Testis (tissue), 3 donors: ENCODE data around the gene ARHGAP22. TPM values are rescaled to one million over a fixed set of nuclear protein-coding genes. Genes with fewer than 3 reads are reported as not detected.

Experiments
- DNase-seq: peaks from one replicate; pipeline ENCODE4 v3.0.0-alpha.2; 2019
- H3K27ac ChIP-seq, 2 donors: fragments of 200-600 bp; sonication (generic); one replicate each; pipeline ENCODE4 v1.5.1; 2019
- H3K27me3 ChIP-seq: fragments of 200-600 bp; sonication (generic); one replicate; pipeline ENCODE4 v1.5.1; 2019
- H3K36me3 ChIP-seq: fragments of 200-600 bp; sonication (generic); one replicate; pipeline ENCODE4 v1.5.1; 2017; ENCODE audit warnings: low read depth; ENCODE audit errors: missing control alignments
- H3K4me1 ChIP-seq: fragments of 200-600 bp; sonication (generic); one replicate; pipeline ENCODE4 v1.5.1; 2019
- H3K4me3 ChIP-seq, 2 donors: fragments of 200-600 bp; sonication (generic); one replicate each; pipeline ENCODE4 v1.5.1; 2017 to 2019
- H3K9me3 ChIP-seq: fragments of 200-600 bp; sonication (generic); one replicate; pipeline ENCODE4 v1.5.1; 2017
- CTCF ChIP-seq, 3 experiments: fragments of 450-650 bp in 2 of 3; fragments of 200-600 bp in 1 of 3; sonication (generic) in 1 of 3; IDR thresholded peaks; one replicate each; pipeline ENCODE4 v1.5.1; 2016 to 2019; ENCODE audit warnings: antibody characterized with exemption in 3 of 3, mild to moderate bottlenecking in 2 of 3, moderate library complexity in 1 of 3
- POLR2A ChIP-seq: fragments of 450-650 bp; IDR thresholded peaks from one replicate; pipeline ENCODE4 v1.6.1; 2017; ENCODE audit warnings: antibody characterized with exemption, mild to moderate bottlenecking, moderate library complexity
- WGBS, 2 donors: methylation state at CpG; one replicate each; pipeline ENCODE4 v1.1.5; 2018; 5-methylcytosine and 5-hydroxymethylcytosine counted together
- intact Hi-C: fragments of 100-400 bp; cut with DNase I; formaldehyde crosslinking; loops from one replicate; pipeline ENCODE4 v1.15.1; 2023; ENCODE audit warnings: low total_unique reads
- polyA plus RNA-seq: library from polyadenylated mRNA; stranded (reverse); fragments of 350-450 nt; fragmentation: Illumina TruSeq; extraction: RNeasy Lipid Tissue Mini Kit (QIAGEN cat#74804); gene quantifications from one replicate; pipeline ENCODE4 v1.2.3, GENCODE V29; 2014; ENCODE audit warnings: low read depth, low replicate concordance; ENCODE audit not compliant: insufficient read depth
- total RNA-seq, 2 donors: library from RNA; depleted of rRNA; stranded (reverse); fragments of >200 nt; gene quantifications; one replicate each; pipeline ENCODE4 v1.2.3, GENCODE V29; 2016

Gene ARHGAP22
- total and polyA plus RNA-seq, 3 donors from 2014 or later = 6.2 to 11.9 (median 8.8) TPM

- WGBS, 2 donors = 84 to 89% methylated on average over 3 of the region's 3 CpGs
- H3K4me3 ChIP-seq = no peak overlapping the region
- no peak overlapping the region for H3K27ac ChIP-seq
- TF ChIP-seq CTCF (IDR thresholded peaks at IDR 0.05) = no peak
- TF ChIP-seq POLR2A = no peak
- no peaks in the 10 kb centered on the region for H3K27me3 ChIP-seq
- H3K9me3 ChIP-seq = no peaks in the 10 kb centered on the region
- no peaks in the 10 kb centered on the region for H3K36me3 ChIP-seq
- H3K4me1 ChIP-seq = no peaks in the 10 kb centered on the region
- no peak for DNase-seq
- intact Hi-C loops = no loop called here
These were observed 71.3 kb downstream of the ARHGAP22 start for GRCh38 chr10:48533540-48533939.

- H3K9me3 ChIP-seq = no peaks in the 10 kb centered on the region
- no peaks in the 10 kb centered on the region for H3K27me3 ChIP-seq
- no peaks in the 10 kb centered on the region for H3K4me1 ChIP-seq
- DNase-seq = no peak
- no peak overlapping the region for H3K4me3 ChIP-seq
- intact Hi-C loops = no loop called here
- TF ChIP-seq POLR2A = no peak
- no peak for TF ChIP-seq CTCF (IDR thresholded peaks at IDR 0.05)
- WGBS, 2 donors = 62 to 70% methylated on average over 5 of the region's 5 CpGs
- H3K27ac ChIP-seq = no peak overlapping the region
- no peaks in the 10 kb centered on the region for H3K36me3 ChIP-seq
These were observed 73.4 kb downstream of the ARHGAP22 start for GRCh38 chr10:48531486-48531885.

GRCh38 chr10:48529331-48529730, 75.5 kb downstream of the ARHGAP22 start:
- H3K9me3 ChIP-seq = no peaks in the 10 kb centered on the region
- intact Hi-C loops = no loop called here
- DNase-seq = no peak
- 61 to 81% methylated on average over 2 of the region's 2 CpGs for WGBS, 2 donors
- no peak overlapping the region for H3K27ac ChIP-seq
- no peaks in the 10 kb centered on the region for H3K36me3 ChIP-seq
- no peak for TF ChIP-seq POLR2A
- TF ChIP-seq CTCF (IDR thresholded peaks at IDR 0.05) = no peak
- no peak overlapping the region for H3K4me3 ChIP-seq
- no peaks in the 10 kb centered on the region for H3K27me3 ChIP-seq
- H3K4me1 ChIP-seq = no peaks in the 10 kb centered on the region

- intact Hi-C loops = no loop called here
- H3K4me3 ChIP-seq = no peak overlapping the region
These were observed 77.1 kb downstream of the ARHGAP22 start for GRCh38 chr10:48527756-48528155.

More at GRCh38 chr10:48527756-48528155, 77.1 kb downstream of the ARHGAP22 start:
- H3K27ac ChIP-seq = no peak overlapping the region
- H3K9me3 ChIP-seq = no peaks in the 10 kb centered on the region
- H3K36me3 ChIP-seq = no peaks in the 10 kb centered on the region
- WGBS, 2 donors = 100% methylated on average over 1 of the region's 1 CpG; no CpG with 5 or more reads in 1 of the 2 donors
- no peaks in the 10 kb centered on the region for H3K27me3 ChIP-seq
- TF ChIP-seq CTCF (IDR thresholded peaks at IDR 0.05) = no peak
- DNase-seq = no peak
- H3K4me1 ChIP-seq = no peaks in the 10 kb centered on the region
